H9 (cell line): ENCODE data around the gene DGCR8. TPM values are rescaled to one million over a fixed set of nuclear protein-coding genes. Genes with fewer than 3 reads are reported as not detected.

Experiments used
- DNase-seq: peaks from one replicate; pipeline ENCODE4 v3.0.0-alpha.2; 2017
- H2AFZ ChIP-seq: one replicate; pipeline ENCODE4 v1.6.1; 2013; ENCODE audit warnings: mild to moderate bottlenecking, low read length, control low read depth, moderate library complexity
- H2AK5ac ChIP-seq: 2 replicates; pipeline ENCODE4 v1.6.1; 2013; ENCODE audit warnings: low read length, control low read depth, mixed read lengths; ENCODE audit not compliant: insufficient read length
- H2BK120ac ChIP-seq: one replicate; pipeline ENCODE4 v1.6.1; 2013; ENCODE audit warnings: low read depth, mild to moderate bottlenecking, low read length, control low read depth, inconsistent platforms; ENCODE audit not compliant: poor library complexity, severe bottlenecking
- H2BK12ac ChIP-seq: 2 replicates; pipeline ENCODE4 v1.6.1; 2013; ENCODE audit warnings: low read length, control low read depth, mixed read lengths, low read depth; ENCODE audit not compliant: insufficient read length
- H2BK15ac ChIP-seq: 2 replicates; pipeline ENCODE4 v1.6.1; 2013; ENCODE audit warnings: low read depth, low read length, control low read depth
- H2BK20ac ChIP-seq: one replicate; pipeline ENCODE4 v1.6.1; 2013; ENCODE audit warnings: low read depth, mild to moderate bottlenecking, low read length, control low read depth, inconsistent platforms; ENCODE audit not compliant: poor library complexity, severe bottlenecking
- H2BK5ac ChIP-seq: 2 replicates; pipeline ENCODE4 v1.6.1; 2013; ENCODE audit warnings: low read length, control low read depth, mixed read lengths; ENCODE audit not compliant: insufficient read length
- H3K14ac ChIP-seq: 2 replicates; pipeline ENCODE4 v1.6.1; 2013; ENCODE audit warnings: low read length, control low read depth; ENCODE audit not compliant: insufficient read depth
- H3K18ac ChIP-seq: 2 replicates; pipeline ENCODE4 v1.6.1; 2013; ENCODE audit warnings: low read depth, mild to moderate bottlenecking, mixed read lengths, low read length, control low read depth; ENCODE audit not compliant: insufficient read length
- H3K23ac ChIP-seq: 2 replicates; pipeline ENCODE4 v1.6.1; 2013; ENCODE audit warnings: low read length, control low read depth, mixed read lengths, low read depth; ENCODE audit not compliant: insufficient read length
- H3K23me2 ChIP-seq: 2 replicates; pipeline ENCODE4 v1.6.1; 2013; ENCODE audit warnings: low read depth, mild to moderate bottlenecking, mixed read lengths, low read length, control low read depth; ENCODE audit not compliant: insufficient read length, poor library complexity, severe bottlenecking
- H3K27ac ChIP-seq: 2 replicates; pipeline ENCODE4 v1.5.1; 2013; ENCODE audit warnings: low read length, control low read depth, mixed read lengths, low read depth; ENCODE audit not compliant: insufficient read length
- H3K27me3 ChIP-seq: 2 replicates; pipeline ENCODE4 v1.6.1; 2013; ENCODE audit warnings: low read length, control low read depth, inconsistent platforms; ENCODE audit not compliant: insufficient read depth
- H3K4ac ChIP-seq: 2 replicates; pipeline ENCODE4 v1.6.1; 2013; ENCODE audit warnings: low read depth, mild to moderate bottlenecking, control low read depth, inconsistent platforms, low read length, moderate library complexity
- H3K4me1 ChIP-seq: 2 replicates; pipeline ENCODE4 v1.6.1; 2013; ENCODE audit warnings: low read length, control low read depth, inconsistent platforms; ENCODE audit not compliant: insufficient read depth
- H3K4me2 ChIP-seq: 2 replicates; pipeline ENCODE4 v1.6.1; 2013; ENCODE audit warnings: low read length, control low read depth, mixed read lengths; ENCODE audit not compliant: insufficient read length, insufficient read depth
- H3K56ac ChIP-seq: 2 replicates; pipeline ENCODE4 v1.6.1; 2013; ENCODE audit warnings: low read depth, mild to moderate bottlenecking, mixed read lengths, low read length, control low read depth; ENCODE audit not compliant: insufficient read length
- H3K79me1 ChIP-seq: 2 replicates; pipeline ENCODE4 v1.6.1; 2013; ENCODE audit warnings: low read depth, mild to moderate bottlenecking, moderate library complexity, low read length, control low read depth, inconsistent platforms; ENCODE audit not compliant: insufficient read depth, poor library complexity, severe bottlenecking
- H3K79me2 ChIP-seq: 2 replicates; pipeline ENCODE4 v1.6.1; 2013; ENCODE audit warnings: low read length, control low read depth, inconsistent platforms; ENCODE audit not compliant: insufficient read depth
- H3K9ac ChIP-seq: 2 replicates; pipeline ENCODE4 v1.6.1; 2013; ENCODE audit warnings: low read length, control low read depth, mixed read lengths; ENCODE audit not compliant: insufficient read length; ENCODE audit errors: extremely low read depth
- H3K9me3 ChIP-seq: one replicate; pipeline ENCODE4 v1.6.1; 2013; ENCODE audit warnings: low read depth, low read length, inconsistent platforms; ENCODE audit not compliant: control insufficient read depth
- H3T11ph ChIP-seq: one replicate; pipeline ENCODE4 v1.6.1; 2013; ENCODE audit warnings: mild to moderate bottlenecking, low read length, control low read depth, inconsistent platforms
- H4K20me1 ChIP-seq: one replicate; pipeline ENCODE4 v1.6.1; 2013; ENCODE audit not compliant: control insufficient read depth, insufficient read length, insufficient read depth
- H4K5ac ChIP-seq: 2 replicates; pipeline ENCODE4 v1.6.1; 2013; ENCODE audit warnings: low read depth, mild to moderate bottlenecking, mixed read lengths, low read length, control low read depth; ENCODE audit not compliant: insufficient read length
- H4K8ac ChIP-seq: replicated peaks from 2 replicates; pipeline ENCODE4 v1.6.1; 2013; ENCODE audit warnings: low read length, control low read depth, mixed read lengths, low read depth; ENCODE audit not compliant: insufficient read length
- H4K91ac ChIP-seq: 2 replicates; pipeline ENCODE4 v1.6.1; 2013; ENCODE audit warnings: low read depth, mild to moderate bottlenecking, moderate library complexity, mixed read lengths, low read length, control low read depth; ENCODE audit not compliant: insufficient read length
- H3K27ac Mint-ChIP-seq, 3 experiments: 2 replicates in 2 of 3; 3 replicates in 1 of 3; pipeline ENCODE4 v1.8.0; 2020 to 2021; ENCODE audit warnings: mixed read lengths in 3 of 3, mild to moderate bottlenecking in 1 of 3, moderate library complexity in 1 of 3
- H3K27me3 Mint-ChIP-seq: 2 replicates; pipeline ENCODE4 v1.8.0; 2021; ENCODE audit warnings: low read depth, mild to moderate bottlenecking, moderate library complexity, mixed read lengths
- H3K36me3 Mint-ChIP-seq, 3 experiments: 2 replicates in 2 of 3; 3 replicates in 1 of 3; pipeline ENCODE4 v1.8.0; 2020 to 2021; ENCODE audit warnings: low read depth in 3 of 3, mixed read lengths in 3 of 3; ENCODE audit not compliant: insufficient read depth in 1 of 3
- H3K4me1 Mint-ChIP-seq, 2 experiments: 2 replicates each; pipeline ENCODE4 v1.8.0; 2020; ENCODE audit warnings: mixed read lengths in 2 of 2
- H3K4me3 Mint-ChIP-seq, 2 experiments: 2 replicates in 1 of 2; 3 replicates in 1 of 2; pipeline ENCODE4 v1.8.0; 2020 to 2021; ENCODE audit warnings: mild to moderate bottlenecking in 2 of 2, mixed read lengths in 2 of 2, moderate library complexity in 1 of 2
- H3K9me3 Mint-ChIP-seq, 2 experiments: 2 replicates in 1 of 2; 3 replicates in 1 of 2; pipeline ENCODE4 v1.8.0; 2020; ENCODE audit warnings: mild to moderate bottlenecking in 2 of 2, mixed read lengths in 2 of 2, moderate library complexity in 1 of 2
- CTCF ChIP-seq: fragments of 200-600 bp; sonication (generic); conservative IDR thresholded peaks from 3 replicates; pipeline ENCODE4 v1.8.0; 2021; ENCODE audit warnings: antibody characterized with exemption, mild to moderate bottlenecking
- WGBS: extraction: QIAGEN DNeasy Blood & Tissue Kit; methylation state at CpG from one replicate; pipeline ENCODE4 v1.1.7; 2013; ENCODE audit warnings: missing lambda C conversion rate, low lambda C conversion rate, mixed read lengths; ENCODE audit not compliant: insufficient read length; ENCODE audit errors: extremely low coverage; 5-methylcytosine and 5-hydroxymethylcytosine counted together
- total RNA-seq: library from RNA; stranded (reverse); gene quantifications from 2 replicates; pipeline ENCODE4 v1.2.1, GENCODE V29; 2021

Gene DGCR8
- total RNA-seq, 1 experiment from 2014 or later, result 74.5 TPM

- Mint-ChIP-seq H3K4me1 (peaks cover 2 to 3% of the 10 kb centered on the region in 2 experiments; a peak in 1 of 4 replicates), H3K27ac (no peak overlapping the region), H3K27me3 (no peaks in the 10 kb centered on the region), H3K4me3 (no peak overlapping the region), H3K9me3 (no peaks in the 10 kb centered on the region), H3K36me3 (no peaks in the 10 kb centered on the region; a peak in 2 of 7 replicates)
- no peak overlapping the region for H3K4me2 ChIP-seq
- no peak overlapping the region for H2AK5ac ChIP-seq
- no peak overlapping the region; the same call in 1 of the 2 replicates for H3K14ac ChIP-seq
- no peak overlapping the region for H4K5ac ChIP-seq
- H3K79me2 ChIP-seq, result no peaks in the 10 kb centered on the region; the same call in 1 of the 2 replicates
- H4K8ac ChIP-seq, result no peak overlapping the region
- H3K56ac ChIP-seq, result no peak overlapping the region
- H3K27ac ChIP-seq, result no peak overlapping the region
- H2AFZ ChIP-seq, result no peak overlapping the region
- H3K27me3 ChIP-seq, result no peaks in the 10 kb centered on the region
- no peaks in the 10 kb centered on the region for H3K4me1 ChIP-seq
- no peaks in the 10 kb centered on the region for H3K9me3 ChIP-seq
- no peaks in the 10 kb centered on the region for H3K79me1 ChIP-seq
- H2BK12ac ChIP-seq, result no peak overlapping the region
- no peak overlapping the region for H3K9ac ChIP-seq
- H3K23ac ChIP-seq, result no peak overlapping the region
- no peak overlapping the region for H2BK15ac ChIP-seq
- H4K20me1 ChIP-seq, result peaks cover 3% of the 10 kb centered on the region
- TF ChIP-seq CTCF, result no peak
- no peak overlapping the region for H2BK5ac ChIP-seq
- H2BK120ac ChIP-seq, result no peak overlapping the region
- H4K91ac ChIP-seq, result no peak overlapping the region
- no CpG with 5 or more reads among the region's 13 CpGs for WGBS
- no peak overlapping the region for H3K4ac ChIP-seq
- no peak for DNase-seq
- no peak overlapping the region for H3T11ph ChIP-seq
- H2BK20ac ChIP-seq, result no peak overlapping the region
- H3K18ac ChIP-seq, result no peak overlapping the region
- peaks cover 2% of the 10 kb centered on the region for H3K23me2 ChIP-seq
Observed at GRCh38 chr22:20137113-20137512, 57.1 kb downstream of the DGCR8 start.
